T-helper 1 cell treated with Interleukin-12 subunit alpha and Interleukin-12 subunit beta and Interleukin-4 antibody, amounts not matched to agents 30 μg/mL and 1 μg/mL, for 36 hours (primary cell): ENCODE results near the gene TMUB1.

Source experiments
- H3K27ac Mint-ChIP-seq: one replicate; pipeline ENCODE4 v1.8.0; 2021; ENCODE audit warnings: mild to moderate bottlenecking, mixed read lengths
- H3K27me3 Mint-ChIP-seq: one replicate; pipeline ENCODE4 v1.8.0; 2021; ENCODE audit warnings: low read depth, mixed read lengths
- H3K36me3 Mint-ChIP-seq: one replicate; pipeline ENCODE4 v1.8.0; 2021; ENCODE audit warnings: low read depth, mixed read lengths
- H3K4me1 Mint-ChIP-seq: one replicate; pipeline ENCODE4 v1.8.0; 2021; ENCODE audit warnings: low read depth, mixed read lengths
- H3K4me3 Mint-ChIP-seq: one replicate; pipeline ENCODE4 v1.8.0; 2021; ENCODE audit warnings: mild to moderate bottlenecking, moderate library complexity, mixed read lengths
- H3K9me3 Mint-ChIP-seq: one replicate; pipeline ENCODE4 v1.8.0; 2021; ENCODE audit warnings: mixed read lengths

TMUB1 gene

DNA sequence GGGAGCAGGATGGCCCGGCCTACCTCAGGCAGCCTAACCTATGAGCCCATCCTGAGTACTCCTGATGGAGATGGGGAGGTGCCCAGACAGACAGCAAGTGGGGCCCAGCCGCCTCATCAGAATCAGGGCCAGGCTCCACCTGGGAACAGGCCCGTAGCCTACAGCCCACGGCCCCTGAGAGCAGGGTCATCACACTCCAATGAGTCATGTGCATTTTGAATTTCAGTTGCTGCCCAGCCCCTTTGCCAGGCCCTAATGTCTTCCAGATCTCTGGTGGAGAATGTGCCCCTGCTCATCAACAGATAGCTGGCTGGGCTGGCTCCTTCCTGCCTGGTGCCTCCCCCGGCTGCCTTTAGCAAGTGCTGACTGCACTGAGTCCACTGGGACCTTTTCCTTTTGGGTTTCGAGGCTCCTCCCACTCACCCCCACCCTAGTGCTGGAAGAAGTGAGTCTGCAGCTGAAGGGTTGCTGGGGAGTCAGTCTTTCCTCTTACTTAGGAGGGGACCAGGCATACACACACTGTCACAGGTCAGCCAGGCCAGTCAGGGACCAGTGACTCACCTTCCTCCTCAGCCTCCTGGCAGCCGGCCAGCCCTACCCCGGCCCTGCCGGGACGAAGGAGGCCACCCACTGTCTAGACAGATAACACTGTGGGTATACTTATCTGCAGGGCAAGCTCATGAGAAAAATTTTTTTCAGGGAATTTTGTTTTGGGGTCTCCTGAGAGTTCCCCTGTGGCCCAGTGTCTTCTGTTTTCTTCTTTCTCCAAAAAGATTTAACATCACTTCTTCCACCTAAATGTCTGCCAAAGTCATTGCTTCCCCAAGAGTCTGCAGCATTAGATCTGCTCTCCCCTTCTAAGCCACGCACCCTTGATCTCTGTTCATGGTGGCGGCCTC lies 44.1 kb downstream of the TMUB1 start:
- H3K9me3 Mint-ChIP-seq: no peaks in the 10 kb centered on the region
- peaks cover 7% of the 10 kb centered on the region for H3K36me3 Mint-ChIP-seq
- H3K27ac Mint-ChIP-seq: no peak overlapping the region
- no peaks in the 10 kb centered on the region for H3K27me3 Mint-ChIP-seq
- H3K4me1 Mint-ChIP-seq: peaks cover 6% of the 10 kb centered on the region
- no peak overlapping the region for H3K4me3 Mint-ChIP-seq

DNA sequence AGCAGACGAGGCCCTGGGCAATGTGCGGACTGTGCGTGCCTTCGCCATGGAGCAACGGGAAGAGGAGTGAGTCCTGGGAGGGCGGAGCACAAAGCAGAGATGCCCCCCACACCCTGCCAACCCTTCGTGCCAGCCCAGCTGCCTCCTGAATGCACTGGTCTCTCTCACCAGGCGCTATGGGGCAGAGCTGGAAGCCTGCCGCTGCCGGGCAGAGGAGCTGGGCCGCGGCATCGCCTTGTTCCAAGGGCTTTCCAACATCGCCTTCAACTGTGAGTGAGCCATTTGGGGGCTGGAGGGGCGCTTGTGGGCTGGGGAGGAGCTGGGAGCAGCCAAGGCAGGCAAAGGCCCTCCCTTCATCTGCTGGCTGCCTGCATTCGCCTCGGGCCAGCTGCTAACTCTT lies 47.4 kb downstream of the TMUB1 start:
- Mint-ChIP-seq H3K4me3 (no peak overlapping the region), H3K27ac (no peak overlapping the region), H3K36me3 (peaks cover 7% of the 10 kb centered on the region), H3K9me3 (no peaks in the 10 kb centered on the region), H3K4me1 (peaks cover 6% of the 10 kb centered on the region), H3K27me3 (no peaks in the 10 kb centered on the region)

DNA sequence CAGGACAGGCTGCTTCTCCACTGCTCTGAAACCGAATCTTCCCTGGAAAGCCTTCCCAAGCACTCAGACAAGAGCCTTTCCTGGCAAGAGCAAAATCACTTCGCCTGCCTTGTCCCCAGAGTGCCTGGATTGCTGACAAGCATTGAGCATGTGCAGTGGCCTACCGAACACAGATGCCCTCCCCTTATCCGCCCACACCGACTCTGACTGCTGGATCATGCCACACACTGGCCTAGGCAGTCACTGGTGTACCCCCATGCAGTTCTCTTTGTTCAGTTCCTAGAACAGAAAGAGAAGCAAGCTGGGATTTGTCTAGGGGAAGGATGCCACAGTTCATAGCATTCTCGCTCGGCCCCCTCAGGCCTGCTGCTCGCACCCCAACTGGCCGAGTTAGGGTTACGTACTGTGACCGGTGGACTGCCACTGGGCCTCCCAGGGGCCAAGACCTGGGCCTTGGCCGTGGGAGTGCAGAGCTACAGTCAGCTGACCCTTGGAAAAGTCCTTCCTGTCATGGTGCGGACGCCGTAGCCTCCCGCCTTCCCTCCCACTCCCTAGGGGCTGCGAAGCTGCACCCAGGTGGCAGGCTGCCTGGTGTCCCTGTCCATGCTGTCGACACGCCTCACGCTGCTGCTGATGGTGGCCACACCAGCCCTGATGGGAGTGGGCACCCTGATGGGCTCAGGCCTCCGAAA lies 48.1 kb downstream of the TMUB1 start:
- H3K9me3 Mint-ChIP-seq: no peaks in the 10 kb centered on the region
- no peaks in the 10 kb centered on the region for H3K27me3 Mint-ChIP-seq
- H3K36me3 Mint-ChIP-seq: peaks cover 7% of the 10 kb centered on the region
- no peak overlapping the region for H3K27ac Mint-ChIP-seq
- peaks cover 6% of the 10 kb centered on the region for H3K4me1 Mint-ChIP-seq
- no peak overlapping the region for H3K4me3 Mint-ChIP-seq

DNA sequence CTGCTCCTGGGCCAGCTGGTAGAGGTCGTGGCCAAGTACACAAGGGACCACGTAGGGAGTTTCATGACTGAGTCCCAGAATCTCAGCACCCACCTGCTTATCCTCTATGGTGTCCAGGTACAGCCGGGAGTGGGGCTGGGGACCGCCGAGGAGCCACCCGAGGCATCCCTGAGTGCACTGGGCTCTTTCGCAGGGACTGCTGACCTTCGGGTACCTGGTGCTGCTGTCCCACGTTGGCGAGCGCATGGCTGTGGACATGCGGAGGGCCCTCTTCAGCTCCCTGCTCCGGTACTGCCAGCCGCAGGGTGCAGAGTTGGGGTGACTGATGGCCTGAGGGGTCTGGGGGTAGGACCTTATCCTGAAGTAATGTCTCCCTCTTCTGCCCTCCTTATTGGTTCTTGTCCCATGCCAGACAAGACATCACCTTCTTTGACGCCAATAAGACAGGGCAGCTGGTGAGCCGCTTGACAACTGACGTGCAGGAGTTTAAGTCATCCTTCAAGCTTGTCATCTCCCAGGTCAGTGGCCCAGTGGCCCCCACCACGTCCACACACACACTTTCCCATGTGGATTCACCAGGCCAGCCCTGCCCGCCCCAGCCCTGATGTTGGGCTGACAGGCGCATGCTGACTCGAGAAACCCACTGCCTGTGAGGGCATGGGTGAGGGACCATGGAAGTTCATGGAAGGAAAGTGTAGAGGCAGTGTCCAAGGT lies 48.8 kb downstream of the TMUB1 start:
- H3K27me3 Mint-ChIP-seq: no peaks in the 10 kb centered on the region
- H3K4me1 Mint-ChIP-seq: peaks cover 9% of the 10 kb centered on the region
- H3K9me3 Mint-ChIP-seq: no peaks in the 10 kb centered on the region
- H3K36me3 Mint-ChIP-seq: peaks cover 7% of the 10 kb centered on the region
- no peak overlapping the region for H3K4me3 Mint-ChIP-seq
- H3K27ac Mint-ChIP-seq: no peak overlapping the region

DNA sequence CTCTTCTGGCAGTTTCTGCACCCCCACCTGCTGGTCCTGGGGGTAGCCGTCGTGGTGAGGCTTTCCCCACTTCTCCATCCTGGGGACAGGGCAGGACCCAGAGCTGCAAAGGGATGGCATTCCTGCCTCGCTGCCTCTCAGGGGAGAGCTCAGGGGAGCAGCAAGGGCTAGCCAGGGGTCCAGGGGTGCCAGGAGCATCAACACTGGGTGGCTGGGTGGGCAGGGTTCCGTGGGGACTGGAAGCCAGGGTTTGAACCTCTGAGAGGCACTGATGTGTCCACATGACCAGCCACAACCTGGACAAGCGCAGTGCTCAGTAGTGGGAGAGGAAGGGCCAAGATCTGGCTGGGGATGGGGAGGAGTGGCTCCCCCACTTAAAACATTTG lies 49.4 kb downstream of the TMUB1 start:
- Mint-ChIP-seq H3K4me1 (peaks cover 9% of the 10 kb centered on the region), H3K27me3 (no peaks in the 10 kb centered on the region), H3K4me3 (no peak overlapping the region), H3K9me3 (no peaks in the 10 kb centered on the region), H3K36me3 (peaks cover 7% of the 10 kb centered on the region), H3K27ac (no peak overlapping the region)

DNA sequence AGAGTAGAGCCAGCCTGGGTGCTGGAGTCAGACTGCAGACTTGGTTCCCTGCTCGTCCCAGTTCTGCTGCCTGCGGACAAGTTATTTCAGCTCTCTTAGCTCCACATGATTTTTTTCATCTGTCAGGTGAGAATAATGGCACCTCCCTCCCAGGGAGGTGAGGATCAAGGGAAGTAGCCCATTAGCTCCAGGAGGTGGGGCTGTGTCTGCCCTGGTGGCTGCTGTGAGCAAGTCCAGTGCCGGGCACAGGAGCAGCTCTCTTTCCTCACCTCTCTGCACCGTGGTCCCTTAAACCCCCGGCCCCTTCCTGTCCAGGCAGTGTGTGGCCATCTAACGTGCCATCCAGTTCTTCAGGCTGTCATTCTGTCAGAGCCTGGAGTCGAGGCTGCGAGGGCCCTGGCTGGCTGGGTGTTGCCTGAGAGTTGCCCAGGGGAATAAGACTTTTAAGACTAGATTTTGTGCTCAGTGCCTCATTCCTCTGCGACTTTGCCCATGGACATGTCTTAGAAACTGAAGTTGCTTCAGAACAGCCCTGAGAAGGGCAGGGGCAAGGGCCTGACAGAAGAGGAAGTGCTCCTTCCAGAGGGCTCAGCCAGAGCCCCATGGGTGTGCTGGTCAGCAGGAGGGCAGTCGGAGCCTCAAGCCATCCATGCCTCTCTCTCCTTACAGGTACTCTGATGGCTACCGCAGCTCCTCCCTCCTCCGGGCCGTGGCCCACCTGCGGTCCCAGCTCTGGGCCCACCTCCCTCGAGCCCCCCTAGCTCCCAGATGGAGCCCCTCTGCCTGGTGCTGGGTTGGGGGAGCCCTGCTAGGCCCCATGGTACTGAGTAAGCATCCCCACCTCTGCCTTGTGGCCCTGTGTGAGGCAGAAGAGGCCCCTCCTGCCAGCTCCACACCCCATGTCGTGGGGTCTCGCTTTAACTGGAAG lies 50.1 kb downstream of the TMUB1 start:
- H3K4me3 Mint-ChIP-seq: no peak overlapping the region
- H3K27me3 Mint-ChIP-seq: no peaks in the 10 kb centered on the region
- peaks cover 12% of the 10 kb centered on the region for H3K4me1 Mint-ChIP-seq

More for the DNA sequence above, 50.1 kb downstream of the TMUB1 start:
- Mint-ChIP-seq H3K27ac (no peak overlapping the region), H3K9me3 (no peaks in the 10 kb centered on the region), H3K36me3 (peaks cover 9% of the 10 kb centered on the region)
